Tongue (tissue), 2 donors: ENCODE results near the gene SKI. TPM values are rescaled to one million over a fixed set of nuclear protein-coding genes. Genes with fewer than 3 reads are reported as not detected.

ENCODE experiments used
- DNase-seq: peaks from one replicate; pipeline ENCODE4 v3.0.0-alpha.2; 2015
- total RNA-seq: library from RNA; depleted of rRNA; stranded (reverse); fragments of >200 nt; gene quantifications from one replicate; pipeline ENCODE4 v1.2.3, GENCODE V29; 2014

The SKI gene
- total RNA-seq, 1 donor from 2014 or later = 58.8 TPM

- no peak for DNase-seq
Observed at GRCh38 chr1:2209400-2210083, 18.6 kb upstream of the SKI start.

- DNase-seq = peak; percentile 58
Observed at GRCh38 chr1:2210084-2210653, 17.9 kb upstream of the SKI start.

- no peak for DNase-seq
Observed at GRCh38 chr1:2210786-2211185, 17.3 kb upstream of the SKI start.

GRCh38 chr1:2212274-2212531 is 15.9 kb upstream of the SKI start:
- DNase-seq = no peak

GRCh38 chr1:2212532-2213491 is 15.3 kb upstream of the SKI start:
- DNase-seq = peak; percentile 98

- peak; percentile 93 for DNase-seq
Observed at GRCh38 chr1:2213576-2214505, 14.3 kb upstream of the SKI start.

GRCh38 chr1:2214541-2215241 is 13.4 kb upstream of the SKI start:
- peak; percentile 75 for DNase-seq

- DNase-seq = no peak
Observed at GRCh38 chr1:2215329-2215728, 12.8 kb upstream of the SKI start.

GRCh38 chr1:2215909-2216766 is 12.0 kb upstream of the SKI start:
- DNase-seq = no peak

- DNase-seq = no peak
Observed at GRCh38 chr1:2216767-2217058, 11.4 kb upstream of the SKI start.

GRCh38 chr1:2221271-2221670 is 6.8 kb upstream of the SKI start:
- no peak for DNase-seq

GRCh38 chr1:2224170-2224584 is 3.9 kb upstream of the SKI start:
- no peak for DNase-seq

- no peak for DNase-seq
Observed at GRCh38 chr1:2224631-2225428, 3.3 kb upstream of the SKI start.

- no peak for DNase-seq
Observed at GRCh38 chr1:2226525-2227345, 1.4 kb upstream of the SKI start.

- DNase-seq = peak; percentile 99
Observed at GRCh38 chr1:2227346-2228156, 568 bp upstream of the SKI start.

GRCh38 chr1:2228694-2229036 is 546 bp downstream of the SKI start:
- DNase-seq = peak; percentile 35

- DNase-seq = peak; percentile 87
Observed at GRCh38 chr1:2229037-2229864, 1.1 kb downstream of the SKI start.
